ENCODE results near the gene ZNF710. TPM values are rescaled to one million over a fixed set of nuclear protein-coding genes. Genes with fewer than 3 reads are reported as not detected.
A peak's percentile ranks its signal among the peaks of the same experiment; 100 is the strongest.
"Not testable (repeated sequence)": the region's sequence is repeated elsewhere in the genome, so short reads cannot be mapped to it uniquely, and the experiment has no call there.

Gene ZNF710
- total and polyA plus RNA-seq, 8 donors, result 7.9 to 35.3 (median 16.1) TPM

DNA sequence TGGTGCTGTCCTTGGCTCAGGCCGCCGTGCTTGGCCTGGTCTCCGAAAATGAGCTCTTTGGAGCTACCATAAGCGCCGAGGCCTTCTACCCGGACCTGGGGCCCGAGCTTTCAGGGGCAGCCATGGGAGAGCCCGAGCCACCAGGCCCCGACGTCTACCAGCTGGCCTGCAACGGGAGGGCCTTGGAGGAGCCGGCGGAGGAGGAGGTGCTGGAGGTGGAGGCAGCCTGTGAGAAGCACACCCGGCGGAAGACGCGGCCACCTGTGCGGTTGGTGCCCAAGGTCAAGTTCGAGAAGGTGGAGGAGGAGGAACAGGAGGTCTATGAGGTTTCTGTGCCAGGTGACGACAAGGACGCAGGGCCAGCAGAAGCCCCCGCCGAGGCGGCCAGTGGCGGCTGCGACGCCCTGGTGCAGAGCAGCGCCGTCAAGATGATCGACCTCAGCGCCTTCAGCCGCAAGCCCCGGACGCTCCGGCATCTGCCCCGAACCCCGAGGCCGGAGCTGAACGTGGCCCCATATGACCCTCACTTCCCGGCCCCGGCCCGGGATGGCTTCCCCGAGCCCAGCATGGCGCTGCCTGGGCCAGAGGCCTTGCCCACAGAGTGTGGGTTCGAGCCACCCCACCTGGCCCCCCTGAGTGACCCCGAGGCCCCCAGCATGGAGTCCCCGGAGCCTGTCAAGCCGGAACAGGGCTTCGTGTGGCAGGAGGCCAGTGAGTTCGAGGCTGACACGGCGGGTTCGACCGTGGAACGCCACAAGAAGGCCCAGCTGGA, 66.2 kb downstream of the ZNF710 start:
- no peak for DNase-seq
- no peak overlapping the region for H3K27ac ChIP-seq
- intact Hi-C loops (cut with DNase I; ENCODE audit: low total_unique reads), result loop anchor here (5.0 to 10.0 kb wide), 2 partner anchors 45 to 63 kb away; partner anchors contain the start of gene ZNF710
- no peak overlapping the region for H3K4me3 ChIP-seq
- peaks cover 10 to 46% (median 24%) of the 10 kb centered on the region in 4 donors for H3K36me3 ChIP-seq
- WGBS, 5 donors, result 93 to 96% (median 94%) methylated on average over 42 to 55 of the region's 55 CpGs
- peaks cover 15 to 70% (median 35%) of the 10 kb centered on the region in 4 donors for H3K4me1 ChIP-seq
- no peak for TF ChIP-seq EP300 (IDR thresholded peaks at IDR 0.05)
- TF ChIP-seq, protein P1, sequence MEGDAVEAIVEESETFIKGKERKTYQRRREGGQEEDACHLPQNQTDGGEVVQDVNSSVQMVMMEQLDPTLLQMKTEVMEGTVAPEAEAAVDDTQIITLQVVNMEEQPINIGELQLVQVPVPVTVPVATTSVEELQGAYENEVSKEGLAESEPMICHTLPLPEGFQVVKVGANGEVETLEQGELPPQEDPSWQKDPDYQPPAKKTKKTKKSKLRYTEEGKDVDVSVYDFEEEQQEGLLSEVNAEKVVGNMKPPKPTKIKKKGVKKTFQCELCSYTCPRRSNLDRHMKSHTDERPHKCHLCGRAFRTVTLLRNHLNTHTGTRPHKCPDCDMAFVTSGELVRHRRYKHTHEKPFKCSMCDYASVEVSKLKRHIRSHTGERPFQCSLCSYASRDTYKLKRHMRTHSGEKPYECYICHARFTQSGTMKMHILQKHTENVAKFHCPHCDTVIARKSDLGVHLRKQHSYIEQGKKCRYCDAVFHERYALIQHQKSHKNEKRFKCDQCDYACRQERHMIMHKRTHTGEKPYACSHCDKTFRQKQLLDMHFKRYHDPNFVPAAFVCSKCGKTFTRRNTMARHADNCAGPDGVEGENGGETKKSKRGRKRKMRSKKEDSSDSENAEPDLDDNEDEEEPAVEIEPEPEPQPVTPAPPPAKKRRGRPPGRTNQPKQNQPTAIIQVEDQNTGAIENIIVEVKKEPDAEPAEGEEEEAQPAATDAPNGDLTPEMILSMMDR (IDR thresholded peaks at IDR 0.05), result no peak
- TF ChIP-seq POLR2A (IDR thresholded peaks at IDR 0.05), result no peak
- TF ChIP-seq POLR2AphosphoS5 (IDR thresholded peaks at IDR 0.05), result no peak
- H3K27me3 ChIP-seq, result no peaks in the 10 kb centered on the region
- H3K9me3 ChIP-seq, result no peaks in the 10 kb centered on the region

DNA sequence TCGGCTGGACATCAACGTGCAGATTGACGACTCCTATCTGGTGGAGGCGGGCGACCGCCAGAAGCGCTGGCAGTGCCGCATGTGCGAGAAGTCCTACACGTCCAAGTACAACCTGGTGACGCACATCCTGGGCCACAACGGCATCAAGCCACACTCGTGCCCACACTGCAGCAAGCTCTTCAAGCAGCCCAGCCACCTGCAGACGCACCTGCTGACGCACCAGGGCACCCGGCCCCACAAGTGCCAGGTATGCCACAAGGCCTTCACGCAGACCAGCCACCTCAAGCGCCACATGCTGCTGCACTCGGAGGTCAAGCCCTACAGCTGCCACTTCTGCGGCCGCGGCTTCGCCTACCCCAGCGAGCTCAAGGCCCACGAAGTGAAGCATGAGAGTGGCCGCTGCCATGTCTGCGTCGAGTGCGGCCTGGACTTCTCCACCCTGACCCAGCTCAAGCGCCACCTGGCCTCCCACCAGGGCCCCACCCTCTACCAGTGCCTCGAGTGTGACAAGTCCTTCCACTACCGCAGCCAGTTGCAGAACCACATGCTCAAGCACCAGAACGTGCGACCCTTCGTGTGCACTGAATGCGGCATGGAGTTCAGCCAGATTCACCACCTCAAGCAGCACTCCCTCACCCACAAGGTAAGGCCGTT, 67.0 kb downstream of the ZNF710 start:
- 92 to 97% (median 94%) methylated on average over 16 to 37 of the region's 37 CpGs for whole genome bisulfite sequencing, 5 donors
- intact Hi-C loops (cut with DNase I; ENCODE audit: low total_unique reads), result loop anchor here (5.0 to 10.0 kb wide), 2 partner anchors 46 to 63 kb away; partner anchors contain the start of gene ZNF710
- no peak overlapping the region for H3K4me3 ChIP-seq
- H3K36me3 ChIP-seq, result peaks cover 10 to 53% (median 31%) of the 10 kb centered on the region in 4 donors
- H3K27ac ChIP-seq, result no peak overlapping the region
- no peaks in the 10 kb centered on the region for H3K27me3 ChIP-seq
- DNase-seq, result no peak
- H3K9me3 ChIP-seq, result no peaks in the 10 kb centered on the region
- H3K4me1 ChIP-seq, result peaks cover 8 to 63% (median 28%) of the 10 kb centered on the region in 4 donors
- no peak for TF ChIP-seq EP300 (IDR thresholded peaks at IDR 0.05)
- TF ChIP-seq POLR2AphosphoS5 (IDR thresholded peaks at IDR 0.05), result no peak
- no peak for TF ChIP-seq POLR2A (IDR thresholded peaks at IDR 0.05)
- TF ChIP-seq, protein P1 (IDR thresholded peaks at IDR 0.05), result no peak

DNA sequence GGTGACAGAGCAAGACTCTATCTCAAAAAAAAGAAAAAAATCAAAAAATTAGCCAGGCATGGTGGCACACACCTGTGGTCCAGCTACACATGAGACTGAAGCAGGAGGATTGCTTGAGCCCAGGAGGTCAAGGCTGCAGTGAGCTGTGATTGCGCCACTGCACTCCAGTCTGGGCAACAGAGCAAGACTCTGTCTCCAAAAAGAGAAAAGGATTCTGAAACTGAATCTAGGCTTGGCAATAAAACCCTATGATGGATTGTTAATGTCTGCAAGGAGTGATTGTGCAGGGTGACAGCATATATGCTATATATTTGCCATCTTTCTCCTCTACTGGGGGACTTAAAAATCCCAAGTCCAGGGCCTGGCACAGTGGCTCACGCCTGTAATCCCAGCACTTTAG, 69.5 kb downstream of the ZNF710 start:
- peaks cover 10 to 78% (median 55%) of the 10 kb centered on the region in 4 donors for H3K36me3 ChIP-seq
- not testable (repeated sequence) for H3K4me3 ChIP-seq, H3K9me3 ChIP-seq, H3K27me3 ChIP-seq, DNase-seq
- intact Hi-C loops (cut with DNase I; ENCODE audit: low total_unique reads), result loop anchor here (10.0 kb wide), 1 partner anchor 166 kb away; no protein-coding TSS in a partner anchor
- peaks cover 7 to 37% (median 16%) of the 10 kb centered on the region in 4 donors for H3K4me1 ChIP-seq
- peak overlapping the region in 3 of 5 donors; percentile 15 to 44 (median 39) for H3K27ac ChIP-seq
- 91 to 100% (median 97%) methylated on average over 2 of the region's 2 CpGs for WGBS, 5 donors

DNA sequence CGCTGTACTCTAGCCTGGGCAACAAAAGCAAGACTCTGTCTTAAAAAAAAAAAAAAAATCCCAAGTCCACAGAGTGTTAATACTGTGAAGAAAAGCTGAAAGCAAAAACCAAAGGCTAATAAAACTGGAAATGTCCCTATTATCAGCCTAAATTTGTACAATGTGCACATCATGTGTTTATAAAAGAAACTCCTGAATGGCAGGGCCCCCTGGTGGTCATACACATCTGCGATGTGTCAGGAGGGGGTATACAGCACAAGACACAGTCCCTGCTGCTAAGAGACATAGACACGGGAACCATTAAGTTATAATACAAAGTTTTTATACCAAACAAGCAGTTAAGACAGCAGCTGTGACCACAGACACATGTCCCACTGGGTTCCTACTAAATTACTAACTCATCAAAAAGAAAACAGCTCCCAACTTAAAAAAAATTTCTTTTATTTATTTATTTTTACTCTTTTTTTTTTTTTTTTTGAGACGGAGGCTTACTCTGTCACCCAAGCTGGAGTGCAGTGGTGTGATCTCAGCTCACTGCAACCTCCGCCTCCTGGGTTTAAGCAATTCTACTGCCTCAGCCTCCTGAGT, 70.2 kb downstream of the ZNF710 start:
- peak overlapping the region in 2 of 5 donors; percentile 39 to 44 for H3K27ac ChIP-seq
- no peak overlapping the region for H3K4me3 ChIP-seq
- DNase-seq, result peak; percentile 84 to 93
- TF ChIP-seq, protein P1 (IDR thresholded peaks at IDR 0.05), result peak in 5 of 7 experiments; percentile 67 to 86 (median 78)
- TF ChIP-seq POLR2AphosphoS5 (IDR thresholded peaks at IDR 0.05) (peak in 2 of 3 donors; percentile 22 to 57), POLR2A (IDR thresholded peaks at IDR 0.05) (no peak), EP300 (IDR thresholded peaks at IDR 0.05) (no peak)
- WGBS, 5 donors, result 39 to 47% (median 42%) methylated on average over 5 of the region's 5 CpGs
- H3K4me1 ChIP-seq, result peaks cover 11 to 39% (median 22%) of the 10 kb centered on the region in 4 donors
- H3K36me3 ChIP-seq, result peaks cover 10 to 85% (median 62%) of the 10 kb centered on the region in 4 donors
- no peaks in the 10 kb centered on the region for H3K27me3 ChIP-seq
- intact Hi-C loops (cut with DNase I; ENCODE audit: low total_unique reads), result loop anchor here (10.0 kb wide), 1 partner anchor 167 kb away; no protein-coding TSS in a partner anchor
- no peaks in the 10 kb centered on the region for H3K9me3 ChIP-seq
